ENCODE data around the gene HMSD. TPM values are rescaled to one million over a fixed set of nuclear protein-coding genes. Genes with fewer than 3 reads are reported as not detected.

The HMSD gene
- total RNA-seq, 2 donors from 2014 or later: not detected

Other genes with a start within 250 kb of the HMSD start
- 10 to 100 TPM; 10.3 to 37.8 TPM for gene SERPINB11, start 246.3 kb upstream of the HMSD start, total RNA-seq
- gene SERPINB7, start 173.9 kb upstream of the HMSD start, total RNA-seq: under 1 TPM in 1 of 2 donors, not detected in 1; 0.97 TPM
- under 1 TPM; 0.18 to 0.62 TPM for gene SERPINB2, start 61.6 kb upstream of the HMSD start, total RNA-seq
- under 1 TPM in 1 of 2 donors, not detected in 1; 0.55 TPM for gene SERPINB10, start 41.3 kb upstream of the HMSD start, total RNA-seq
- 1 to 10 TPM; 2.0 to 5.3 TPM for gene SERPINB8, start 20.8 kb downstream of the HMSD start, total RNA-seq
- gene LINC00305, start 199.8 kb downstream of the HMSD start, total RNA-seq: not detected